Measurements from ENCODE around the gene ZNF230. TPM values are rescaled to one million over a fixed set of nuclear protein-coding genes. Genes with fewer than 3 reads are reported as not detected.

ZNF230 gene
- polyA plus RNA-seq, 12 donors = 2.1 to 5.3 (median 3.5) TPM; not detected in 1

GRCh38 chr19:44026622-44027021 lies 23.9 kb downstream of the ZNF230 start:
- DNase-seq = no peak

- DNase-seq = no peak
Measured at GRCh38 chr19:44032001-44032610, 29.3 kb downstream of the ZNF230 start.

GRCh38 chr19:44042147-44042546 lies 39.4 kb downstream of the ZNF230 start:
- DNase-seq = no peak

GRCh38 chr19:44050740-44051649 lies 48.2 kb downstream of the ZNF230 start:
- DNase-seq = no peak

GRCh38 chr19:44051650-44052402 lies 49.1 kb downstream of the ZNF230 start, which contains the start of gene ZNF223:
Gene ZNF223, plus strand, starts transcription at chr19:44052036. Its CDS starts 3,141 bp downstream, at chr19:44055177.
- DNase-seq = peak; percentile 96

GRCh38 chr19:44055870-44056269 lies 53.1 kb downstream of the ZNF230 start:
- DNase-seq = no peak

- no peak for DNase-seq
Measured at GRCh38 chr19:44059229-44059628, 56.5 kb downstream of the ZNF230 start.

GRCh38 chr19:44061038-44061437 lies 58.3 kb downstream of the ZNF230 start:
- DNase-seq = no peak

Other genes with a start within 250 kb of the ZNF230 start
- gene SMG9, start 248.0 kb upstream of the ZNF230 start, polyA plus RNA-seq (ENCODE audit: insufficient read length in 12 of 12) = 10 to 100 TPM in 11 of 12 donors, not detected in 1; 29.9 to 65.4 (median 33.6) TPM
- gene KCNN4, start 222.0 kb upstream of the ZNF230 start, polyA plus RNA-seq (ENCODE audit: insufficient read length in 12 of 12) = 1 to 10 TPM in 2 of 12 donors, under 1 TPM in 8, not detected in 2; 0.29 to 2.0 (median 0.64) TPM
- gene LYPD5, start 200.5 kb upstream of the ZNF230 start, polyA plus RNA-seq (ENCODE audit: insufficient read length in 12 of 12) = 1 to 10 TPM in 2 of 12 donors, under 1 TPM in 8, not detected in 2; 0.34 to 1.6 (median 0.60) TPM
- gene ZNF283, start 175.6 kb upstream of the ZNF230 start, polyA plus RNA-seq (ENCODE audit: insufficient read length in 12 of 12) = 10 to 100 TPM in 7 of 12 donors, 1 to 10 TPM in 4, not detected in 1; 5.6 to 18.5 (median 11.6) TPM
- 10 to 100 TPM in 3 of 12 donors, 1 to 10 TPM in 7, not detected in 2; 6.7 to 17.7 (median 8.5) TPM for gene ZNF404, start 119.0 kb upstream of the ZNF230 start, polyA plus RNA-seq (ENCODE audit: insufficient read length in 12 of 12)
- 10 to 100 TPM in 10 of 12 donors, 1 to 10 TPM in 1, not detected in 1; 3.6 to 20.3 (median 15.1) TPM for gene ZNF45, start 67.7 kb upstream of the ZNF230 start, polyA plus RNA-seq (ENCODE audit: insufficient read length in 12 of 12)
- 1 to 10 TPM in 10 of 12 donors, not detected in 2; 2.3 to 4.7 (median 3.7) TPM for gene ZNF221, start 51.7 kb upstream of the ZNF230 start, polyA plus RNA-seq (ENCODE audit: insufficient read length in 12 of 12)
- gene ZNF155, start 18.8 kb upstream of the ZNF230 start, polyA plus RNA-seq (ENCODE audit: insufficient read length in 12 of 12) = 10 to 100 TPM in 2 of 12 donors, 1 to 10 TPM in 9, not detected in 1; 6.4 to 22.9 (median 8.9) TPM
- gene ZNF222, start 22.4 kb downstream of the ZNF230 start, polyA plus RNA-seq (ENCODE audit: insufficient read length in 12 of 12) = 1 to 10 TPM in 10 of 12 donors, not detected in 2; 4.4 to 7.6 (median 6.1) TPM
- gene ZNF223, start 49.1 kb downstream of the ZNF230 start, polyA plus RNA-seq (ENCODE audit: insufficient read length in 12 of 12) = 1 to 10 TPM in 10 of 12 donors, not detected in 2; 3.6 to 8.9 (median 5.6) TPM
- 1 to 10 TPM in 11 of 12 donors, not detected in 1; 2.1 to 7.0 (median 3.3) TPM for gene ZNF284, start 69.2 kb downstream of the ZNF230 start, polyA plus RNA-seq (ENCODE audit: insufficient read length in 12 of 12)
- 10 to 100 TPM in 11 of 12 donors, not detected in 1; 11.1 to 32.4 (median 16.9) TPM for gene ZNF224, start 91.4 kb downstream of the ZNF230 start, polyA plus RNA-seq (ENCODE audit: insufficient read length in 12 of 12)
- 1 to 10 TPM in 11 of 12 donors, not detected in 1; 4.4 to 7.8 (median 5.8) TPM for gene ZNF225, start 110.4 kb downstream of the ZNF230 start, polyA plus RNA-seq (ENCODE audit: insufficient read length in 12 of 12)
- 10 to 100 TPM in 6 of 12 donors, 1 to 10 TPM in 5, not detected in 1; 7.3 to 15.9 (median 10.2) TPM for gene ZNF234, start 138.6 kb downstream of the ZNF230 start, polyA plus RNA-seq (ENCODE audit: insufficient read length in 12 of 12)
- gene ZNF226, start 162.1 kb downstream of the ZNF230 start, polyA plus RNA-seq (ENCODE audit: insufficient read length in 12 of 12) = 10 to 100 TPM in 10 of 12 donors, 1 to 10 TPM in 1, not detected in 1; 4.8 to 21.5 (median 14.3) TPM
- 10 to 100 TPM in 11 of 12 donors, not detected in 1; 13.8 to 18.0 (median 15.4) TPM for gene ZNF227, start 209.6 kb downstream of the ZNF230 start, polyA plus RNA-seq (ENCODE audit: insufficient read length in 12 of 12)